K562 (cell line): ENCODE data around the gene SHB. TPM values are rescaled to one million over a fixed set of nuclear protein-coding genes. Genes with fewer than 3 reads are reported as not detected.
A peak's percentile ranks its signal among the peaks of the same experiment; 100 is the strongest.

Source experiments
- ATAC-seq: fragments of 200-7000 bp; cut with Tn5 transposase; 3 replicates; pipeline ENCODE4 v1.9.1; 2020; ENCODE audit warnings: moderate library complexity
- BruUV-seq: library from RNA; stranded (reverse); fragments of 400-500 nt; replicated peaks from 2 replicates; lab custom pipeline; 2021; lab: Mats Ljungman, UMichigan
- CTCF ChIA-PET: fragments of 300-600 bp; formaldehyde crosslinking; extraction: SDS; loops from one replicate; lab custom pipeline; 2021; ENCODE audit warnings: low intra/inter-chr PET ratio; lab: Yijun Ruan, JAX
- POLR2A ChIA-PET: fragments of 300-600, 350-650 bp; sonication (Branson Sonifier 250); formaldehyde crosslinking; extraction: SDS; loops from one replicate; lab custom pipeline; 2021; ENCODE audit warnings: antibody characterized with exemption, inconsistent platforms; lab: Yijun Ruan, JAX
- DNase-seq, 4 experiments: peaks; one replicate each; pipeline versions ENCODE4 v3.0.0 to v3.0.0-alpha.2; 2011 to 2018; ENCODE audit warnings: low spot score in 3 of 4, mixed read lengths in 3 of 4; ENCODE audit errors: extremely low read depth in 1 of 4
- FAIRE-seq: peaks from 2 replicates; lab custom pipeline; 2011; peaks lifted over from hg19 to GRCh38; lab: Jason Lieb, UNC
- H2AFZ ChIP-seq: 2 replicates; pipeline ENCODE4 v1.6.0; 2011; ENCODE audit warnings: low read depth, low read length, control low read depth, inconsistent platforms
- H3K27ac ChIP-seq: fragments of 200-600 bp; 3 replicates; pipeline ENCODE4 v1.8.0; 2011; ENCODE audit warnings: low read depth, mild to moderate bottlenecking, control low read depth, inconsistent platforms, low read length, moderate library complexity, mixed read lengths; ENCODE audit errors: extremely low read depth
- H3K27me3 ChIP-seq, 2 experiments: fragments of 300-600 bp in 1 of 2; 2 replicates in 1 of 2; 3 replicates in 1 of 2; pipeline versions ENCODE4 v1.6.0 to v1.8.0; 2011; ENCODE audit warnings: inconsistent platforms in 2 of 2, low read length in 2 of 2, mild to moderate bottlenecking in 1 of 2, mixed read lengths in 1 of 2, moderate library complexity in 1 of 2; ENCODE audit not compliant: control insufficient read depth in 2 of 2, insufficient read depth in 2 of 2
- H3K36me3 ChIP-seq: fragments of 300-600 bp; 3 replicates; pipeline ENCODE4 v1.8.0; 2011; ENCODE audit warnings: mild to moderate bottlenecking, low read length, inconsistent platforms; ENCODE audit not compliant: control insufficient read depth, insufficient read depth
- H3K4me1 ChIP-seq, 2 experiments: fragments of 200-600 bp in 1 of 2; replicated peaks in 1 of 2; 2 replicates in 1 of 2; 3 replicates in 1 of 2; pipeline versions ENCODE4 v1.5.1 to v1.8.0; 2011; ENCODE audit warnings: inconsistent platforms in 2 of 2, low read length in 2 of 2, mild to moderate bottlenecking in 1 of 2, mixed read lengths in 1 of 2, moderate library complexity in 1 of 2; ENCODE audit not compliant: control insufficient read depth in 2 of 2, insufficient read depth in 2 of 2
- H3K4me2 ChIP-seq: 2 replicates; pipeline ENCODE4 v1.6.1; 2011; ENCODE audit warnings: low read length, control low read depth, inconsistent platforms, mixed read lengths; ENCODE audit not compliant: insufficient read depth
- H3K4me3 ChIP-seq: fragments of 200-600 bp; sonication (generic), shearing (Covaris generic); 2 replicates; pipeline ENCODE4 v1.5.1; 2016; ENCODE audit warnings: control low read depth, inconsistent platforms
- H3K79me2 ChIP-seq: fragments of 200-600 bp; 3 replicates; pipeline ENCODE4 v1.8.0; 2011; ENCODE audit warnings: low read length, inconsistent platforms; ENCODE audit not compliant: control insufficient read depth, insufficient read depth
- H3K9ac ChIP-seq, 2 experiments: 2 replicates each; pipeline versions ENCODE4 v1.6.0 to v1.6.1; 2011; ENCODE audit warnings: low read depth in 2 of 2, low read length in 2 of 2, control low read depth in 1 of 2, inconsistent platforms in 1 of 2, mild to moderate bottlenecking in 1 of 2, mixed read lengths in 1 of 2; ENCODE audit not compliant: insufficient read depth in 1 of 2
- H3K9me1 ChIP-seq: one replicate; pipeline ENCODE4 v1.6.0; 2011; ENCODE audit warnings: inconsistent platforms, mild to moderate bottlenecking, low read length, moderate library complexity; ENCODE audit not compliant: control insufficient read depth, insufficient read depth
- H3K9me3 ChIP-seq: replicated peaks from 2 replicates; pipeline ENCODE4 v1.5.1; 2011; ENCODE audit warnings: low read depth, low read length, inconsistent platforms; ENCODE audit not compliant: control insufficient read depth, insufficient read depth
- H4K20me1 ChIP-seq: replicated peaks from 2 replicates; pipeline ENCODE4 v1.6.1; 2011; ENCODE audit warnings: low read length, inconsistent platforms, mixed read lengths; ENCODE audit not compliant: control insufficient read depth, insufficient read depth
- BMI1 ChIP-seq: fragments of 150-350 bp; IDR thresholded peaks from 2 replicates; pipeline ENCODE4 v1.6.1; 2014; ENCODE audit warnings: low read length
- CTBP1 ChIP-seq: fragments of 450-650 bp; IDR thresholded peaks from 2 replicates; pipeline ENCODE4 v1.6.1; 2016; ENCODE audit warnings: borderline replicate concordance
- FUS ChIP-seq: fragments of 200-400 bp; formaldehyde crosslinking; optimal IDR thresholded peaks from 2 replicates; pipeline ENCODE3; 2017; ENCODE audit warnings: low read depth, low read length
- L3MBTL2 ChIP-seq: fragments of 450-650 bp; IDR thresholded peaks from 2 replicates; pipeline ENCODE4 v1.6.1; 2016; ENCODE audit warnings: mild to moderate bottlenecking, moderate library complexity
- NR1H2 ChIP-seq: sonication (generic); formaldehyde crosslinking; IDR thresholded peaks from 2 replicates; pipeline ENCODE4 v1.4.0; 2020; ENCODE audit warnings: mild to moderate bottlenecking, missing genetic modification reagents
- SMARCE1 ChIP-seq: fragments of 450-650 bp; IDR thresholded peaks from 2 replicates; pipeline ENCODE4 v1.7.1; 2016; ENCODE audit warnings: mild to moderate bottlenecking
- ZNF146 ChIP-seq: IDR thresholded peaks from one replicate; pipeline ENCODE4 v1.6.1; 2018; ENCODE audit warnings: missing compliant biosample characterization; ENCODE audit not compliant: unreplicated experiment
- ZNF175 ChIP-seq: fragments of 200-800 bp; sonication (Bioruptor generic); IDR thresholded peaks from 2 replicates; pipeline ENCODE4 v1.6.1; 2016; ENCODE audit warnings: low read depth, mild to moderate bottlenecking, missing genetic modification characterization, missing compliant biosample characterization
- ZNF274 ChIP-seq: IDR thresholded peaks from 2 replicates; pipeline ENCODE4 v1.6.1; 2011; ENCODE audit warnings: low read depth, mild to moderate bottlenecking, low read length, moderate library complexity, borderline replicate concordance
- ZNF41 ChIP-seq: fragments of 250-450 bp; sonication (Bioruptor Pico); conservative IDR thresholded peaks from 2 replicates; pipeline ENCODE4 v1.4.0; 2020; ENCODE audit warnings: mild to moderate bottlenecking
- ZNF586 ChIP-seq: fragments of 450-650 bp; formaldehyde crosslinking; conservative IDR thresholded peaks from 2 replicates; pipeline ENCODE4 v1.4.0; 2020; ENCODE audit warnings: mild to moderate bottlenecking, moderate library complexity
- ZNF830 ChIP-seq: fragments of 250-450 bp; sonication (Bioruptor Pico); IDR thresholded peaks from 2 replicates; pipeline ENCODE4 v1.5.0; 2021; ENCODE audit warnings: mild to moderate bottlenecking
- WGBS: fragments of 100-300 bp; shearing (Covaris generic); methylation state at CpG from one replicate; pipeline ENCODE4 v1.1.6; 2016; ENCODE audit warnings: low coverage, mixed read lengths; ENCODE audit not compliant: insufficient coverage; ENCODE audit errors: missing lambda C conversion rate; 5-methylcytosine and 5-hydroxymethylcytosine counted together
- in situ Hi-C: fragments of 300-500 bp; cut with MboI; formaldehyde crosslinking; loops from 4 replicates; pipeline ENCODE4 v1.15.0; 2018; ENCODE audit warnings: inconsistent platforms, mixed read lengths
- intact Hi-C: fragments of 100-400 bp; cut with micrococcal nuclease; formaldehyde crosslinking; loops from 2 replicates; pipeline ENCODE4 v1.14.2; 2022
- polyA plus RNA-seq, 8 experiments: library from polyadenylated mRNA; depleted of rRNA in 4 of 8; stranded (reverse) in 5 of 8; unstranded in 3 of 8; fragments of >200 nt; fragmentation: Nextera tagmentation in 2 of 8; fragmentation: Illumina TruSeq in 1 of 8; extraction: Ambion mirVana in 2 of 8; extraction: Trizol in 1 of 8; gene quantifications; 2 replicates each; pipeline versions ENCODE4 v1.2.1 to v1.2.3, GENCODE V29; 2011 to 2014; ENCODE audit warnings: inconsistent platforms in 1 of 8, missing spikeins in 1 of 8
- total RNA-seq, 7 experiments: library from RNA; depleted of rRNA in 6 of 7; stranded (reverse); fragments of >200 nt in 6 of 7; fragmentation: Illumina TruSeq in 2 of 7; extraction: Trizol in 2 of 7; gene quantifications; 2 replicates each; pipeline versions ENCODE4 v1.2.1 to v1.2.3, GENCODE V29; 2011 to 2021; ENCODE audit warnings: low replicate concordance in 1 of 7
- TF ChIP-seq, protein P1 (sequence below): sonication (generic); formaldehyde crosslinking; IDR thresholded peaks from 2 replicates; pipeline ENCODE4 v1.8.1; 2023; ENCODE audit warnings: mild to moderate bottlenecking, missing genetic modification reagents
- TF ChIP-seq, protein P2 (sequence below): fragments of 250-450 bp; sonication (Bioruptor Pico); IDR thresholded peaks from 2 replicates; pipeline ENCODE4 v1.4.0; 2020
- TF ChIP-seq, protein P3 (sequence below): fragments of 450-650 bp; formaldehyde crosslinking; IDR thresholded peaks from 2 replicates; pipeline ENCODE4 v1.4.0; 2022; ENCODE audit warnings: missing genetic modification characterization

SHB gene
- total and polyA plus RNA-seq, 9 of the 15 experiments (the other 6 are each of a cell fraction or from before 2014, with no cell fraction given): 0.78 to 16.0 (median 5.3) TPM

DNA sequence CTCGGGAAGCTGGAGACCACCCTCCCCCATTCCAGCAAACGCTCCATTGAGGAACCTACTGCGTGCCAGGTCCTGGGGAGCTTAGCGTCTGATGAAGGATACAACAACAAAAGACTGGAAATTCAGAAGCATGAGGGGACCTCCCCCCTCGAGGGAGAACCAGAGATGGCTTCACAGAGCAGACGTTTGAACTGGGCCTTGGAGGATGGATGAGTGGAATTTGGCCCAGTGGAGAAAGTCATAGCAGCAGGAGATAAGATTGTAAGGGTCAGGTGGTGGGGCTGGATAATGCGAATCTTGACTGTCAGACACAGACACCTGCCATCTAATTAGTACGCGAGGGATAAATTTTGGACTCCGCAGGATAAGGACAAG, 163.9 kb downstream of the SHB start (continued):
- TF ChIP-seq ZNF274 (no peak), CTBP1 (peak; percentile 94), ZNF146 (CRISPR knock-in tag) (no peak), L3MBTL2 (0 out of 2 replicates have a peak, but pooled peaks have one; percentile 12), FUS (no peak), ZNF830 (0 out of 2 replicates have a peak, but pooled peaks have one; percentile 10)
- TF ChIP-seq, protein P1, sequence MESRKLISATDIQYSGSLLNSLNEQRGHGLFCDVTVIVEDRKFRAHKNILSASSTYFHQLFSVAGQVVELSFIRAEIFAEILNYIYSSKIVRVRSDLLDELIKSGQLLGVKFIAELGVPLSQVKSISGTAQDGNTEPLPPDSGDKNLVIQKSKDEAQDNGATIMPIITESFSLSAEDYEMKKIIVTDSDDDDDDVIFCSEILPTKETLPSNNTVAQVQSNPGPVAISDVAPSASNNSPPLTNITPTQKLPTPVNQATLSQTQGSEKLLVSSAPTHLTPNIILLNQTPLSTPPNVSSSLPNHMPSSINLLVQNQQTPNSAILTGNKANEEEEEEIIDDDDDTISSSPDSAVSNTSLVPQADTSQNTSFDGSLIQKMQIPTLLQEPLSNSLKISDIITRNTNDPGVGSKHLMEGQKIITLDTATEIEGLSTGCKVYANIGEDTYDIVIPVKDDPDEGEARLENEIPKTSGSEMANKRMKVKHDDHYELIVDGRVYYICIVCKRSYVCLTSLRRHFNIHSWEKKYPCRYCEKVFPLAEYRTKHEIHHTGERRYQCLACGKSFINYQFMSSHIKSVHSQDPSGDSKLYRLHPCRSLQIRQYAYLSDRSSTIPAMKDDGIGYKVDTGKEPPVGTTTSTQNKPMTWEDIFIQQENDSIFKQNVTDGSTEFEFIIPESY (CRISPR knock-in tag): no peak

DNA sequence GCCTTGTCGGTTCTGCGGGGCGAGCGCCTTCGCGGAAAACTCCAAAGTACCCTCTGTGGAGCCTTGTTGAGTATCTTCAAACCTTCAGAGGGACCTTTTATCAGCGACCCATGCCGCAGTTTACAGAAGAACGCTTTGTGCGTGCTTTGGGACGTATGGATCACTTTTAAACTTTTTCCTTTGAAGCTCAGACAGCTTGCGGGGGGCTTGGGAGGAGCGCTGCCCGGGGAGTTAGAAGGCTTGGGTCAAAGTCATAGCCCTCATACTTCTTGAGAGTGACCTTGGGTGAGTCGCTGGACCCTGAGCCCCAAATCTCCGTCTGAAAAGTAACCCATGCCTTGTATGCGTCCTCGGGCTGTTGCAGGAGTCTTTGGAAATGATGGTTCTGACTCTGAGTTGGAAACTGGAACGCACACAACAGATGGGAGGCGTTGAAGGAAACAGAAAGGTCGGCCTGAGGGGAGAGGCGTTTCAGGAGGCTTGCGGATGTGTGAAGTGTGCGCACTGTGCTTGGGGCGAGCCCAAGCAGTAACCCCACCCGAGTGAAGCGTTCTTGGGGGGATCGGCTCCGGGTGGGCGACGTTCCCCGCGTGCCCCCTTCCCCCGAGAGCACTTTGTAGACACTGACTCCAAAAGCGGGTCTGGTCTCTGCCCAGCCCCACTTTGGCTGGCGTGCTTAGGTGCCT, 164.4 kb downstream of the SHB start:
- peaks cover 22 to 32% of the 10 kb centered on the region in 2 experiments for H3K4me1 ChIP-seq
- CTCF ChIA-PET: interaction anchor here (0.5 to 1.9 kb wide), 5 partner anchors 119 to 460 kb away, joined by 3 to 7 read pairs (median 3); no protein-coding TSS in a partner anchor
- H4K20me1 ChIP-seq: no peaks in the 10 kb centered on the region
- FAIRE-seq (no peak), ATAC-seq (peak; percentile 15), DNase-seq (peak in 2 of 4 experiments; percentile 36 to 55)
- H3K9me3 ChIP-seq: no peaks in the 10 kb centered on the region
- POLR2A ChIA-PET: interaction anchor here (0.6 to 1.0 kb wide), 5 partner anchors 33 to 312 kb away, joined by 3 to 4 read pairs (median 3); partner anchors contain the start of gene TOMM5
- peaks cover 32% of the 10 kb centered on the region for H3K79me2 ChIP-seq
- in situ Hi-C loops: loop anchor here (5.0 to 10.0 kb wide), 3 partner anchors 150 to 453 kb away; partner anchors contain the start of genes POLR1E and TRMT10B
- 27% methylated on average over 34 of the region's 36 CpGs for WGBS
- H3K27me3 ChIP-seq: no peaks in the 10 kb centered on the region
- H3K27ac ChIP-seq: peak overlapping the region; percentile 71
- peak overlapping the region; percentile 86 for H3K4me3 ChIP-seq
- peak overlapping the region; percentile 77 to 94 for H3K9ac ChIP-seq
- TSS peak; percentile 88 for BruUV-seq
- peak overlapping the region; percentile 96 for H3K4me2 ChIP-seq
- intact Hi-C loops: loop anchor here (2.0 to 5.0 kb wide), 5 partner anchors 102 to 488 kb away; partner anchors contain the start of genes ALDH1B1, DCAF10 and TOMM5
- peak overlapping the region; percentile 97 for H2AFZ ChIP-seq
- H3K36me3 ChIP-seq: peaks cover 17% of the 10 kb centered on the region; the same call in 2 of the 3 replicates
- H3K9me1 ChIP-seq: no peaks in the 10 kb centered on the region
- TF ChIP-seq ZNF586 (CRISPR knock-in tag) (no peak), NR1H2 (no peak), SMARCE1 (peak; percentile 43), ZNF41 (CRISPR knock-in tag) (0 out of 2 replicates have a peak, but pooled peaks have one; percentile 19), BMI1 (no peak), ZNF175 (CRISPR knock-in tag) (no peak)
- TF ChIP-seq, protein P2, sequence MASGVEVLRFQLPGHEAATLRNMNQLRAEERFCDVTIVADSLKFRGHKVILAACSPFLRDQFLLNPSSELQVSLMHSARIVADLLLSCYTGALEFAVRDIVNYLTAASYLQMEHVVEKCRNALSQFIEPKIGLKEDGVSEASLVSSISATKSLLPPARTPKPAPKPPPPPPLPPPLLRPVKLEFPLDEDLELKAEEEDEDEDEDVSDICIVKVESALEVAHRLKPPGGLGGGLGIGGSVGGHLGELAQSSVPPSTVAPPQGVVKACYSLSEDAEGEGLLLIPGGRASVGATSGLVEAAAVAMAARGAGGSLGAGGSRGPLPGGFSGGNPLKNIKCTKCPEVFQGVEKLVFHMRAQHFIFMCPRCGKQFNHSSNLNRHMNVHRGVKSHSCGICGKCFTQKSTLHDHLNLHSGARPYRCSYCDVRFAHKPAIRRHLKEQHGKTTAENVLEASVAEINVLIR (CRISPR knock-in tag): no peak
- TF ChIP-seq, protein P3, sequence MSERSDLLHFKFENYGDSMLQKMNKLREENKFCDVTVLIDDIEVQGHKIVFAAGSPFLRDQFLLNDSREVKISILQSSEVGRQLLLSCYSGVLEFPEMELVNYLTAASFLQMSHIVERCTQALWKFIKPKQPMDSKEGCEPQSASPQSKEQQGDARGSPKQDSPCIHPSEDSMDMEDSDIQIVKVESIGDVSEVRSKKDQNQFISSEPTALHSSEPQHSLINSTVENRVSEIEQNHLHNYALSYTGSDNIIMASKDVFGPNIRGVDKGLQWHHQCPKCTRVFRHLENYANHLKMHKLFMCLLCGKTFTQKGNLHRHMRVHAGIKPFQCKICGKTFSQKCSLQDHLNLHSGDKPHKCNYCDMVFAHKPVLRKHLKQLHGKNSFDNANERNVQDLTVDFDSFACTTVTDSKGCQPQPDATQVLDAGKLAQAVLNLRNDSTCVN (CRISPR knock-in tag): no peak
